Fibroblast of villous mesenchyme (primary cell): ENCODE data around the gene VPS4B. TPM values are rescaled to one million over a fixed set of nuclear protein-coding genes. Genes with fewer than 3 reads are reported as not detected.

ENCODE experiments used
- DNase-seq: peaks from one replicate; pipeline ENCODE4 v3.0.0-alpha.2; 2010; ENCODE audit warnings: low read depth
- H3K4me3 ChIP-seq: 2 replicates; pipeline ENCODE4 v1.5.1; 2011; ENCODE audit warnings: low read depth, mild to moderate bottlenecking, low read length
- CTCF ChIP-seq: IDR thresholded peaks from 2 replicates; pipeline ENCODE4 v1.5.1; 2012; ENCODE audit warnings: low read depth, mild to moderate bottlenecking, low read length; ENCODE audit not compliant: insufficient read depth
- total RNA-seq: library from RNA; depleted of rRNA; stranded (reverse); fragments of >200 nt; gene quantifications from 2 replicates; pipeline ENCODE4 v1.2.3, GENCODE V29; 2012

Gene VPS4B
- total RNA-seq, 1 donor = 47.5 TPM

- TF ChIP-seq CTCF = no peak
- no peak for DNase-seq
- H3K4me3 ChIP-seq = no peak overlapping the region
Measured at GRCh38 chr18:63438181-63438580, 15.9 kb upstream of the VPS4B start.

- no peak overlapping the region for H3K4me3 ChIP-seq
- TF ChIP-seq CTCF = no peak
- DNase-seq = no peak
Measured at GRCh38 chr18:63433334-63433866, 11.1 kb upstream of the VPS4B start.

GRCh38 chr18:63431180-63431579, 8.9 kb upstream of the VPS4B start:
- H3K4me3 ChIP-seq = no peak overlapping the region
- DNase-seq = no peak
- no peak for TF ChIP-seq CTCF

- no peak for DNase-seq
- no peak for TF ChIP-seq CTCF
- H3K4me3 ChIP-seq = no peak overlapping the region
Measured at GRCh38 chr18:63430526-63430925, 8.2 kb upstream of the VPS4B start.

GRCh38 chr18:63427558-63427957, 5.3 kb upstream of the VPS4B start:
- H3K4me3 ChIP-seq = no peak overlapping the region
- TF ChIP-seq CTCF = no peak
- no peak for DNase-seq

GRCh38 chr18:63422864-63423304, 608 bp upstream of the VPS4B start:
- TF ChIP-seq CTCF = no peak
- DNase-seq = no peak
- peak overlapping the region; percentile 98 for H3K4me3 ChIP-seq

GRCh38 chr18:63421514-63421913, 762 bp downstream of the VPS4B start:
- TF ChIP-seq CTCF = no peak
- peak overlapping the region; percentile 98 for H3K4me3 ChIP-seq
- DNase-seq = peak; percentile 22
